GM21526 (cell line): Measurements from ENCODE around the gene CELF1.
A peak's percentile ranks its signal among the peaks of the same experiment; 100 is the strongest.

Source experiments
- ATAC-seq: cut with Tn5 transposase; IDR thresholded peaks from one replicate; pipeline ENCODE4 v1.9.1; 2021; ENCODE audit warnings: moderate library complexity; ENCODE audit not compliant: unreplicated experiment, low FRiP score

The CELF1 gene

DNA sequence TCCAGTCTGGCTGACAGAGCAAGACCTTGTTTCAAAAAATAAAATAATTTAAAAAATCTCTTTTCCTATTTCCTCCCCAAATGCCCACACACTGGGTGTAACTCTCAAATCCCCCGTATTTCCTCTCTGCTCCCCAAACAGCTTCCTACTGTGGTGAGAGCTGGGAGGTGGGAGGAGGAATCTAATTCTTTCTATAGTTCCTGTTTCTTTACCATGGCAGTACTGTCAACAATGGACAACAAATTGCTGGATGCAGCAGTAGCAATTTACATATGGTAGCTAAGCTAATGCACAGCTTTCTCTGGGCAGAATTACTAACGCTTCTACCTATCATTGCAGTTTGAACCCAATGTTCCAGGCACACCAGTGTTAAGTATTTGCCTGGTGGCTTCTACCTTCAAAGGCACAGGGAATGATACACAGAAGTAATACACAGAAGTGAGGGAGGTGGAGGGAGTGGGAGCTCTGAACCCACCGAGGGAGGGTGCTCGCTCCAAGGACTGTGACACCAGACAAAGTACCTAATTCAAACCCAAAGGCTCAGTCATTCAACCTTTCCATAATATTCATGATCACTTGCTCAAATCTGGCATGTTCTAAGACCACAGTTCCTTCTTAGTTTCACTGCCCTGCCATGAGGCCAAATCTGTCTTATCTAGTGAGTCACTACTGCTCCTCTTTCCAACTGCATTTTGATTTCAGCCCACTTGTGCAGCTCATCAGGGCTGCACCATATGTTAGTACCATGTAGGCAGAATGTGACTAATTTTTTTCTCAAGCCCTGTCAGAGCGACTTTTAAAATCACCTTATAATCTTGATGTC lies 37.9 kb downstream of the CELF1 start:
- ATAC-seq = no peak

DNA sequence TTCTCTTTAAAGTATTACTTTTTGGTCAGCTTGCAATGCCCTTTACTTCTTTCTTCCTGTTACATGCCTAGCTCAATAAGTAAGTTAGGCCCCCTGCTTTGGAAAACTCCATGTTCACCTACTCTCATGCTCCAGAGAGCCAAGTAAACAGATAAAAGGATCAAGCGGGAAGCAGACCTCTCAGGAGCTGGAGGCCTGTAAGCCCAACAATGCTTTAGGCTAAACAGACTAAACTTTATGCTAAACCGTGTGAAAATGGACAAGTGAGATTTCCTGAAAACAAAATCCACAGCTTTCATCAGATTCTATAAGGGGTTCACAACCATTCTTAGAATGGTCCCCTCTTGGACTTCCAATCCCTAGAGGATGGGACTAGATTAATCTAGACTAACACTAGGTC lies 40.2 kb downstream of the CELF1 start:
- ATAC-seq = no peak

DNA sequence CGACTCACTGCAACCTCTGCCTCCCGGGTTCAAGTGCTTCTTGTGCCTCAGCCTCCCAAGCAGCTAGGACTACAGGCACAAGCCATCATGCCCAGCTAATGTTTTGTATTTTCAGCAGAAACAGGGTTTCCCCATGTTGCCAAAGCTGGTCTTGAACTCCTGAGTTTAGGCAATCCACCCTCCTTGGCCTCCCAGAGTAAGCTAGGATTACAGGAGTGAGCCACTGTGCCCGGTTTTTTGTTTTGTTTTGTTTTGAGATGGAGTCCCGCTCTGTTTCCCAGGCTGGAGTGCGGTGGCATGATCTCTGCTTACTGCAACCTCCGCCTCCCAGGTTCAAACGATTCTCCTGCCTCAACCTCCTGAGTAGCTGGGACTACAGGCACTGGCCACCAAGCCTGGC lies 41.0 kb downstream of the CELF1 start:
- no peak for ATAC-seq

DNA sequence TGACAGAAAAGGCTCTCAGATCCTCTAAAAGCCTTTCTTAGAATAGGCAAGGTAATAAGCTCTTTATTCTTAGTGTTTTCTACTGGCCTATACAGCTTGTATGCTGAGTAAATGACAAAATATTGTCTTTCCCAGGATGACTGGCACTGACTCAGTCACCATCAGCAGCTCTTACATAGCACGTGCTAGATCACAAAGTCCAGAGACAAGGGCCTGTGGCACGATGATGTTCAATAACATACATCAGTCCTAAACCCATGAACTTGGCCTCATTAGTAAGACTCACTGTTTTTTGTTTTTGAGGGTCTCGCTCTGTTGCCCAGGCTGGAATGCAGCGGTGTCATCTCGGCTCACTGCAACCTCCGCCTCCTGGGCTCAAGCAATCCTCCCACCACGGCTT lies 42.7 kb downstream of the CELF1 start:
- no peak for ATAC-seq

DNA sequence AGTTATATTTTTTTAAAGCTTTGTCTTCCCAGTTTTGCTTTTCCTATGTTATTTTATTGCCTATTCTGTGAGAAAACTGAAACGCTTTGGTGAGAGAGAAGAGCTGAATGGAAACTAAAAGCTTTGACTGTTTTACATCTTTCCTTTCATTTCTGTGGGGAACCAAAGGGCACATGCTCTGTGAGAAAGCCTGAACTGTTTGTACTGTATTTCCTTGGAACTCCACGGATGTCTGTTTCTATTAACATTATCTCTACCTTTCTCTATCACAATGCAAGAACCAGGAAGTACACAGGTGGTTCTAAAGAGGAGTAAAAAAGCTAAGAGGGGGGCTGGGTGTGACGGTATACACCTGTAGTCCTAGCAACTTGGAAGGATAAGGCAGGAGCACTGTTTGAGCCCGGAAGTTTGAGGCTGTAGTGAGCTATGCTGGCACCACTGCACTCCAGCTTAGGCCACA lies 43.8 kb downstream of the CELF1 start:
- ATAC-seq = peak; percentile 44

DNA sequence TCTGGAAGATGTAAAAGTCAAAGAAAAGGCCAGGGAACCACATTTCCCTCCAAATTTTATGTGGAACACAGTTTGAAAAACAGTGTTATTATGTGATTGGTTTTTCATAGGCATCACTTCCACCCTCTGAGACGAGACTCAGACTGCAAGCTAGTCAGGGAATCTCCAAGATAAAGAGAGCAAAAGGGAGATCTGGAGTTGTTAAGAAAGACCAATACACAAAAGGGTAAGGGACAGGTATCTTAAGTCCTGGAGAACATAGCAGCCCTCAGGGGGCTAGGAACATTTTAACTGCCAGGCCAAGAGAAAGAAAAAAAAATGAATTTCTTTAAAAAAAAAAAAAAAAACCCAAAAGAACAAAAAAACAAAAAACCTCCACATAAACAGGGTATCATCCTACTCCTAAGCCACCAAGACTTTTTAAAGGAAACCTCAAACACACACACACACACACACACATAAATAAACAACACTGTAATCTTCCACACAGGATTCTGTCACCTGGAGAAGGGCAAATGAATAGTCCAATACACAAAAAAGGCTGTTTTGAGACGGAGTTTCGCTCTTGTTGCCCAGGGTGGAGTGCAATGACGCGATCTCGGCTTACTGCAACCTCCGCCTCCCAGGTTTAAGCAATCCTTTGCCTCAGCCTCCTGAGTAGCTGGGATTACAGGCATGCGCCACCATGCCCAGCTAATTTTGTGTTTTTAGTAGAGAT lies 44.5 kb downstream of the CELF1 start:
- ATAC-seq = no peak

DNA sequence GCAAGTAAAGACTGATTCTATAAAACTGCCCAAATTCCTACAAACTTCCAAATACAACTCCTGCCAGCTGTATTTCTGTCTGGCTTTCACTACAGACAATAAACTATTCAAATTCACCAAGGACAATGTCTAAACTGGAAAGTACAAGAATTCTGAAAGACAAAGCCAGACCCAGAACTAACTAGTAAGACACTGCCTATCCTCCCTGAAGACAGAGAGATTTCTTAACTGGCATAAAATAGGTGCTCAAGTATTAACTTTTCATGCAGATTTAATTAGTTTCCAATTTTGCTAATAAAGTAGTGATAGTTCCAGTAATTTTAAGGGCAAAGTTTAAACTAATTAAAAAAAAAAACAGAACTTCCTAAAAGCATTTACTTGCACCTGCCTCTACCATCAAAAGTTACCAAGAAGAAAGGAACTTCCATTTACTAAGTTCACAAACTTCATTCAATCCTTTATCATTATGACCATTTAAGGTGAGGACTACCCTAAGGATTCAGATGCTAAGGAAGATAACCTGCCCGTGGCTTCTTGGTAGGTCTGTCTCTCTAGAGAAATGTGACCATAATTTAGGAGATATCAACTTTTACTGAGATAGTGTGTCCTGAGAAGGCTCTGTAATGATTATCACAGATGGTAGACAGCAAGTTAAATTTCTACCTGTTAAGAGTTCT lies 45.2 kb downstream of the CELF1 start:
- ATAC-seq = no peak

DNA sequence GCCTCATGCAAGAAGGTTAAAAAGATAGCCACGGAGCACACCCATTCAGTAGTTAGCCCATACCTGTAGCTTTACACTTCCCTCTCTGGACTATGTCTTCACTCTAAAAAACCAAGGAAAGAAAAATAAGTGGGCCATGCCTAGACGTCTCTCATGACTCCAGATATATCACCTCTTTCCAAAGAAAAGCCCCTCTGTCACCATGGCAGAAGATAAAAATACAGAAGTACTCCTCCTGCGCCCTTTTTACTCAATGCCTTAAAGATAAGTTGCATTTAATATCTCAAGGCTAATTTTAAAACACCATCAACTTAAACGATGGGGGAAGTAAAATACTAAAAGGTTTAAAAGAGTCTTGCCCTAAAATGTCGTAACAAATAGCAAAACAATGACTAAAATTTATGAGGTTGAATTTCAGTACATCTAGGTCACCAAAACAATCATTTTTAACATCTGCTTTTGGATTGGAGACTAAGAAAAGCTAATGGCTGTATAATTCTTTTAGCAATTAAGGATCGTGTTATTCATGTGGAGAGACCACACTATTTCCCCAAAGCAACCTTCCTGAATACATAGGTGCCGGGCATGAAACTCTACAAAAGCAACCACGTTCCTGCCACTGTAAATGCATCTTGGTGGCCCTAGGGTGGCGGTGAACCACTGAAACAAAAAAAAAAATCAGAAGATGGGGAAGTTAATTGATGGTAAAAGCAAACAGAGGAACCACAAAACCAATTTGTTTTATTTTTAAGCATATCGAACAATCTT lies 46.0 kb downstream of the CELF1 start:
- ATAC-seq = no peak

DNA sequence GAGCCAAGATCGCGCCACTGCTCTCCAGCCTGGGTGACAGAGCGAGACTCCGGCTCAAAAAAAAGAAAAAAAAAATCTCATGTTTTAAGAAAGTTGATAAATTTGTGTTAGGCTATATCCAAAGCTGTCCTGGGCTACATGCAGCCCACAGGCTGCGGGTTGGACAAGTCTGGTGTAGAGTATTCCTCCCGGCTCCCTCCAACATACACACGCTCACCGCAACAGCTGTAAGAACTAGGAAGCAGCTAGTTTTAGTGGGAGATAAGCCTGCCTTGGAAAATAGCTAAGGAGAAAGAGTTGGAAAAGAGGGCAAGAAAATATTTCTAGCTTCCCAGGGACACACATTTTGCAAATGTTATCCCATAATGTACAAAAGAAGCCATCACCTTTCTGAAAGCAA lies 46.6 kb downstream of the CELF1 start:
- ATAC-seq = no peak

DNA sequence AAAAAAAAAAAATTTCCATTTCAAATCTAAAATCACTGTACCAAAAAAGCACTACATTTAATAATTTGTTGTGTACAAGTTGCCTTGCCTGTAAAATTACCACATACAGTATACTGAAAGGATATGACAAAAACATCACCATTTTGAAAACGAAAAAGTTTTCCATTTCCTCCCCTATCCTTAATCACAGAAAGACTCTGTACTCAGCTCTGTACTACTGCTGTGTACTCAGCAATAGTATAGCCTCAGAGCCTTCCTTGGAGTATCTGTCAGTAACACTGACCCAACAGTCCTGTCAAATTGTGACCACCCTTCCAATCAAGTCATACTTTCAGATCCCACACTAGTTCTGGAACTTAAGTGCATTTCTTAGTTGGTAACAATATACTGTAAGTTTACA lies 48.0 kb downstream of the CELF1 start:
- no peak for ATAC-seq

DNA sequence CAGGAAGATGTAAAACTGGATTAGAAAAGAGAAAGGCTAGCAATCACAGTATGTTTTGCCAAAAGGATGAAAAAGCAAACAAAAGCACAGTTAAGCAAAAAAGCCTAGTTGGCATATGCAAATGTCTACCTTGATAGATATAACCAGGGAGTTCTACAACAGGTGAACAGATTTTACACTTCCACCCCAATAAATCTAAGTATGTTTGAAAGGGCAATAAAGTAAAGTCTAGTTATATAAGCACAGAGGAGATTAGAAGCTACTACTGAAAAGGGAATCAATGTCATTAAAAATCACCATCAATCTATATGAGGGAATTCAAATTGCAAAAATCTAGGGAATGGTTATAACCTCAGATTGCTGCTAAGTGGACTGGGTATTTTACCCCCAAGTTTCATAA lies 49.7 kb downstream of the CELF1 start:
- ATAC-seq = no peak

DNA sequence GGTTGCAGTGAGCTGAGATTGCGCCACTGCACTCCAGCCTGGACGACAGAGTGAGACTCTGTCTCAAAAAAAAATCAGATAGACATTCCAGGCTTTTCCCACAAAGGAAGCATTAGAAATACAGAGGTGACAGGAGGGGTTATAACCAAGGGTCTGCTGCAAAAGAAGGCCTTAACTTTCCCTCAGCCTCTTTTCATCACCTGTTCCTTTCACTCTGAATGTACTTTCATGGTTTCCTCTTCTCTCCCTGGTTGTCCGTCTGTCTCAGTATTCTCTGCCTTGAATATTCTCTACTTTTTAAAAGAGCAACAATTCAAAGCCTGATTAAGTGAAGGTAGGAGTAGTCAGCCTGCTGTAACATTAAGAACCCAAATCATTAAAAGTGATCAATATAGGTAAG lies 50.2 kb downstream of the CELF1 start:
- ATAC-seq = no peak

DNA sequence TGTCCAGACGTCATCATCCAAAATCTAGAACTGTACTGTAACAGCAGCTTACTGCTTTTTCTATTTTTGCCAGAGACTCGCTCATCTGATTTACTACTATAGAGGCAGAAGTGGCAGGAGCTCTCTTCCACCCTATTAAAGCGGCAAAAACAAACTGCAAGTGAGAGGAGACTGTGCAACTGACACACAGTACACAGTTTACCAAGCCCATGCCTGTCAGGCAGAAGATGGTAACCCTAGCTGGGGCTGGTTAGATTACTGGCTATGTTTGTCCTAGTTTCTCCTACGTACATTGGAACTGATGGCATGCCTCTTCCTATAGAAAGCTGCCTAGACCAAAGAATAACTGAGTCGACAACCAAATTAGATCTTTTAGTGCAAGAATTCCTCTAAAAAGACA lies 51.8 kb downstream of the CELF1 start:
- ATAC-seq = no peak

DNA sequence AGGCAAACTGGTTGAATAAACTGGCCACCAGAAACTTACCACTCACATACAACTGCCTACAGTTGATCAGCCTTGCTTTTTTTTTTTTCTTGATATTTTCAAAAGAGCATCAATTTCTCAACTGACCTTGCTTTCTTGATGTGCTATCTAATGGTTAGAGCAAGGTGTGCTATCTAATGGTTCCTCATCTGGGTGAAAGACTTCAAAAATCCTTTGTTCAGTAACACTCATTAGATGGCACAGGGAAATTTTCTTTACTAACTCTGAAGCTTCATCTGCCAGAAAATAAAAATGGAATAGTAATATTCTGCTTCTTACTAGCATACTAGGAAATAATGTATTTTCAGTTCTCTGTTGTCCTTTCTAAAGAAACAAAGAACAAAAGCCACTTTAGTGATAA lies 52.8 kb downstream of the CELF1 start:
- no peak for ATAC-seq

DNA sequence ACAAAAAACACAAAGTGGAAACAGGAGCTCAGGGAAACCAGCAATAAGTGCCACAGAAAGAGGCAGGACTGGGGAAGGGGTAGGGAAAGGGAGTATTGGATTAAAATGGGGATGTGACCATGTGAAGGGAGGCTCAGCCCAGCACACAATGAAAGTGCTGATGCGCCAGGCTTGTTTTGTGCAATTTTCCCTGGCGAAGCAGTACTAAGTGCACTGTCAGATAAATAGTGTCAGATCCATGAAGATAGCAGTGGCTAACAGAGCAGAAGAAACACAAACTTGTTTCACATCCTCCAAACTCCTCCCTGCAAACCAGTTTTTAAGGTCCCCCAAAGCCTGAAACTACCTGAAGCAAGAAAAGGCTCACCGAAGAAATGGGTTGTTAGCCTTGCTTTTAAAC lies 53.3 kb downstream of the CELF1 start:
- ATAC-seq = no peak

DNA sequence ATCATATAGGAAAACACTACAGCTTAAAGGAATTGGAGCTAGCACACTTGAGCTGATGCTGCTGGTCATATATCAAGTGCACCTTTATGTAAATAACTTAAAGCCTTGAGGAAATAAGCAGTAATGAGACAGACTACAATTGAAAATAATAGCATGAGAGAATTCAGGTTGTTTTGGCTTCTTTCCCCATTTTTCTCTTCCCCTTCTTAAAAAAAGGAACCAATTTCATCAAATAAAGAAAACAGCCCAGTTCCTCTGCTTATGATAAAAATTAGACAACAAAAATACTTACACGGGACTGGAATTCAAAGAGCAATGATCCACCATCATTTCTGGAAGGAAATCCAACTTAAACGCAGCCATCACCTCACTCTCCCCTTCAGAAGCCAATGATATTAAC lies 53.8 kb downstream of the CELF1 start:
- no peak for ATAC-seq

DNA sequence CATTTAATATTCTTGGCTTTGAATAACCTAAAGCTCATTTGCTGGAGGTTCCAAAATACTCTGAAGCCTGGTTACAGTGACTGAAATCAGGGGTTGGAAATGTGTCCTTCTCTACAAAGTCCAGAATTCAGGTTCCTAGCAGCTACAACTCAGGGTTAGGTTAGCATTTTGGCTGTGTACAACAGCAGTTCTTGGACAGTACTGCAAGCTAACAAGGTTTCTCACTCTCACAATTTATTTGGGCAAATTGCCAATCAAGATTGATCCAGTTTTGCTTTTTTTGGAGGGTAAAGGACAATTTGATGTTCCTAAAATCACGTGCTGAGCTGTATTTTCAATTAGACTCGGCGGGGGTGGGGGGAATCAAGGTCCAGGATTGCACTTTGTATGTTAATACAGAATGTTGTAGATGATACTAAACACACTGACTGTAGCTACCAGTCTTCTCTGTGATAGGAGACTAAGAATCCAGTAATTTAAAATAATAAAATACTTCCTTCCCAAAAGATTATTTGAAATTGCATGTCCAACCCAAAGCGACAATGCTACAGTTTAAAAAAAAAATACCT lies 54.3 kb downstream of the CELF1 start:
- no peak for ATAC-seq

DNA sequence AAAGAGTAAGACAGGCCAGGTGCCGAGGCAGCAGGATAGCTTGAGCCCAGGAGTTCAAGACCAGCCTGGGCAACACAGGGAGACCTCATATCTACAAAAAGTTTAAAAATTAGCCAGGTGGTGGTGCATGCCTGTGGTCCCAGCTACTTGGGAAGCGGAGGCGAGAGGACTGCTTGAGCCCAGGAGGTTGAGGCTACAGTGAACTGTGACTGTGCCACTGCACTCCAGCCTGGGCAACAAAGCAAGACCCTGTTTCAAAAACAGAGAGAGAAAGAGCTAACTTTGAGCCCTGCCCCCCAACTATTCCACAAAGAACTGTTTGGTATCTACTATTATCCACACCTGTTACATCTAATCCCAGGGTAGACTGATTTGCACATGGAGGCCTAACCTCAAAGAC lies 54.8 kb downstream of the CELF1 start:
- ATAC-seq = no peak

DNA sequence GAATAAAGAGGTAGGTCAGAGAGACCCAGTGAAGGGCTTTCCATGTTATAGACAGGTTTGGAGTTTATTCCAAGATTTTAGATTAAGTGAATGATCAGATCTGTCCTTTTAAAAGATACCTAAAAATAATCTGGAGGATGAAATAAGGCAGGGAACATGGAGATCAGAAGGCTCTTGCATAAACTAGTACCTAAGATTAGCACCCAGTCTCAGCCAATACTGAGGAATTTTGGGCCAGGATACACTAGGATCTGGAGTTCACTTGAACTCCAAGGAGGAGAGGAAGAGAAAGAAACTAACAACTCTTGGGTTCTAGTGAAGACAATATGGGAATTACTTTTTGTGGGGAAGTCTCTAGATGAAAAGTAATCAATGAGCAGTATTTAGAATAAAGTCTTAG lies 56.1 kb downstream of the CELF1 start:
- no peak for ATAC-seq

DNA sequence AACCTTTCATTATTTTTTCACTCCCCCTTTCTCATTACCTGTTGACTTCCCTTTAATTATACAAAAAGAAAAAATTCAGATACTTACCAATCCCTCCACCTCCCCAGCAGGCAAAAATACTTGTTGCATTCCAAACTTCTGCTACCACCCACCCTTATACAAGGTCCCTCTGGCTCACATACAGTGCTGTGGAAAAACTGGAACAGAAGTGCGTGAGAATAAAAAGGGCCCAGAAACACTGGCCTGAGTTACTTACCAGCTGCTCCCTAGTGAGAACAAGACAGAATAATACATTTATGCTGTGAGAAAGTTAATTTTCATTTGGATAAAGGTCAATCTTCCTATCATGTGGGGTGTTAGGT lies 57.1 kb downstream of the CELF1 start:
- ATAC-seq = no peak
